Prostate gland (tissue), 2 donors: ENCODE results near the gene ARHGAP18.

Experiments used
- CTCF ChIP-seq, 4 experiments: fragments of 200-600 bp in 2 of 4; fragments of 450-650 bp in 2 of 4; sonication (generic) in 2 of 4; IDR thresholded peaks; 1 replicate in 3 of 4; 2 replicates in 1 of 4; pipeline ENCODE4 v1.5.1; 2016 to 2019; ENCODE audit warnings: antibody characterized with exemption in 4 of 4, mild to moderate bottlenecking in 2 of 4, moderate library complexity in 2 of 4
- POLR2A ChIP-seq: fragments of 450-650 bp; IDR thresholded peaks from one replicate; pipeline ENCODE4 v1.6.1; 2016; ENCODE audit warnings: antibody characterized with exemption, mild to moderate bottlenecking
- POLR2AphosphoS5 ChIP-seq: sonication (generic); formaldehyde crosslinking; IDR thresholded peaks from one replicate; pipeline ENCODE4 v1.6.1; 2017; ENCODE audit warnings: antibody characterized with exemption

- TF ChIP-seq POLR2A (no peak), CTCF (IDR thresholded peaks at IDR 0.05) (no peak), POLR2AphosphoS5 (no peak)
These were observed 170.9 kb downstream of the ARHGAP18 start for GRCh38 chr6:129539032-129539431.
